Measurements from ENCODE around the gene ZMYND8.

GRCh38 chr20:47296950-47297349 is 59.5 kb downstream of the ZMYND8 start:
- no peak for TF ChIP-seq POLR2A (IDR thresholded peaks at IDR 0.05)
- TF ChIP-seq, protein P1, sequence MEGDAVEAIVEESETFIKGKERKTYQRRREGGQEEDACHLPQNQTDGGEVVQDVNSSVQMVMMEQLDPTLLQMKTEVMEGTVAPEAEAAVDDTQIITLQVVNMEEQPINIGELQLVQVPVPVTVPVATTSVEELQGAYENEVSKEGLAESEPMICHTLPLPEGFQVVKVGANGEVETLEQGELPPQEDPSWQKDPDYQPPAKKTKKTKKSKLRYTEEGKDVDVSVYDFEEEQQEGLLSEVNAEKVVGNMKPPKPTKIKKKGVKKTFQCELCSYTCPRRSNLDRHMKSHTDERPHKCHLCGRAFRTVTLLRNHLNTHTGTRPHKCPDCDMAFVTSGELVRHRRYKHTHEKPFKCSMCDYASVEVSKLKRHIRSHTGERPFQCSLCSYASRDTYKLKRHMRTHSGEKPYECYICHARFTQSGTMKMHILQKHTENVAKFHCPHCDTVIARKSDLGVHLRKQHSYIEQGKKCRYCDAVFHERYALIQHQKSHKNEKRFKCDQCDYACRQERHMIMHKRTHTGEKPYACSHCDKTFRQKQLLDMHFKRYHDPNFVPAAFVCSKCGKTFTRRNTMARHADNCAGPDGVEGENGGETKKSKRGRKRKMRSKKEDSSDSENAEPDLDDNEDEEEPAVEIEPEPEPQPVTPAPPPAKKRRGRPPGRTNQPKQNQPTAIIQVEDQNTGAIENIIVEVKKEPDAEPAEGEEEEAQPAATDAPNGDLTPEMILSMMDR (IDR thresholded peaks at IDR 0.05) = no peak

Data from thyroid gland (tissue), 4 donors.